ENCODE results near the gene NME2.

DNA sequence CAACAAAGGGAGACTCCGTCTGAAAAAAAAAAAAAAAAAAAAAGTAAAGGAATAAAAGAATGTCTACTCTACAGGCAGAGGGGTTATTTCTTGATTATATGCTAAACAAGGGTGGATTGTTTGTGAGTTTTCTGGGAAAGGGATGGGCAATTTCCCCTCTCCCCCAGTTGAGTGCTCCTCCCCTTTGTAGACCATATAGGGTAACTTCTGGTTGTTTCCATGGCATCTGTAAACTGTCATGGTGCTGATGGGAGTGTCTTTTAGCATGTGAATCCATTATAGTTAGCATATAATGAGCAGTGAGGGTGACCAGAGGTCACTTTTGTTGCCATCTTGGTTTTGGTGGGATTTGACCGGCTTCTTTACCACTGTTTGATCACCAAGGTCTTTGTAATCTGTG lies 17.0 kb upstream of the NME2 start:
- TF ChIP-seq POLR2AphosphoS5 (IDR thresholded peaks at IDR 0.05; ENCODE audit: low read depth, low read length) (no peak), POLR2A (IDR thresholded peaks at IDR 0.05; ENCODE audit: low read depth, low read length) (no peak), TAF1 (IDR thresholded peaks at IDR 0.05; ENCODE audit: borderline replicate concordance, low read depth, low read length) (no peak)
